PC-9 (cell line): Measurements from ENCODE around the gene N4BP2L1. TPM values are rescaled to one million over a fixed set of nuclear protein-coding genes. Genes with fewer than 3 reads are reported as not detected.

Experiments
- BruUV-seq: library from RNA; stranded (reverse); fragments of 400-500 nt; replicated peaks from 2 replicates; lab custom pipeline; 2021; lab: Mats Ljungman, UMichigan
- CTCF ChIA-PET: fragments of 300-600 bp; sonication (Branson Sonifier 250); formaldehyde crosslinking; loops from one replicate; lab custom pipeline; 2022; ENCODE audit warnings: antibody characterized with exemption; lab: Charles Lee
- POLR2A ChIA-PET: fragments of 300-600 bp; sonication (Branson Sonifier 250); formaldehyde crosslinking; loops from one replicate; lab custom pipeline; 2022; ENCODE audit warnings: antibody characterized with exemption; ENCODE audit not compliant: unreplicated experiment; lab: Charles Lee
- DNase-seq, 2 experiments: peaks; one replicate each; pipeline versions ENCODE4 v3.0.0 to v3.0.0-alpha.2; 2015 to 2022; ENCODE audit warnings: mixed read lengths in 1 of 2
- H2AFZ ChIP-seq: fragments of 200-600 bp; sonication (generic); 2 replicates; pipeline ENCODE4 v1.8.1; 2017; ENCODE audit warnings: antibody characterized with exemption
- H3F3A ChIP-seq: fragments of 200-600 bp; sonication (generic); 2 replicates; pipeline ENCODE4 v1.8.1; 2017; ENCODE audit warnings: antibody characterized with exemption, mild to moderate bottlenecking, low read depth; ENCODE audit not compliant: insufficient read depth
- H3K27ac ChIP-seq: fragments of 200-600 bp; sonication (generic); 2 replicates; pipeline ENCODE4 v1.6.1; 2016; ENCODE audit warnings: mixed run types
- H3K27me3 ChIP-seq: fragments of 200-600 bp; sonication (generic); 2 replicates; pipeline ENCODE4 v1.6.1; 2016; ENCODE audit warnings: low read depth, mixed run types; ENCODE audit not compliant: insufficient read depth
- H3K36me3 ChIP-seq: fragments of 200-600 bp; sonication (generic); 2 replicates; pipeline ENCODE4 v1.6.1; 2016; ENCODE audit warnings: low read depth, mixed run types
- H3K4me1 ChIP-seq: fragments of 200-600 bp; sonication (generic); replicated peaks from 2 replicates; pipeline ENCODE4 v1.6.1; 2016; ENCODE audit warnings: mixed run types; ENCODE audit not compliant: insufficient read depth
- H3K4me2 ChIP-seq: fragments of 200-600 bp; sonication (generic); 2 replicates; pipeline ENCODE4 v1.6.1; 2017; ENCODE audit warnings: mixed run types
- H3K4me3 ChIP-seq: fragments of 200-600 bp; sonication (generic); 2 replicates; pipeline ENCODE4 v1.6.1; 2016; ENCODE audit warnings: mixed run types
- H3K79me2 ChIP-seq: fragments of 200-600 bp; sonication (generic); 2 replicates; pipeline ENCODE4 v1.6.1; 2017; ENCODE audit warnings: low read depth, mixed run types
- H3K9me2 ChIP-seq: fragments of 200-600 bp; sonication (generic); 2 replicates; pipeline ENCODE4 v1.8.1; 2017; ENCODE audit warnings: mild to moderate bottlenecking; ENCODE audit not compliant: insufficient read depth
- H3K9me3 ChIP-seq: fragments of 200-600 bp; sonication (generic); 2 replicates; pipeline ENCODE4 v1.8.1; 2016; ENCODE audit warnings: low read depth; ENCODE audit not compliant: insufficient read depth
- H4K20me1 ChIP-seq: fragments of 200-600 bp; sonication (generic); 2 replicates; pipeline ENCODE4 v1.8.1; 2017; ENCODE audit not compliant: insufficient read depth
- EZH2 ChIP-seq: fragments of 200-600 bp; sonication (generic); IDR thresholded peaks from 2 replicates; pipeline ENCODE4 v1.8.0; 2017; ENCODE audit warnings: antibody characterized with exemption, low read depth
- intact Hi-C: fragments of 100-400 bp; cut with micrococcal nuclease; formaldehyde crosslinking; loops from one replicate; pipeline ENCODE4 v1.10.0; 2022; ENCODE audit not compliant: unreplicated experiment
- total RNA-seq: library from RNA; stranded (reverse); gene quantifications from 2 replicates; pipeline ENCODE4 v1.2.3, GENCODE V29; 2021
- TF ChIP-seq, protein P1 (sequence below): fragments of 200-600 bp; sonication (generic); conservative IDR thresholded peaks from 2 replicates; pipeline ENCODE4 v1.6.1; 2017; ENCODE audit warnings: mixed run types, antibody characterized with exemption, mild to moderate bottlenecking, moderate library complexity

Gene N4BP2L1
- total RNA-seq, 1 experiment from 2014 or later: 4.0 TPM

DNA sequence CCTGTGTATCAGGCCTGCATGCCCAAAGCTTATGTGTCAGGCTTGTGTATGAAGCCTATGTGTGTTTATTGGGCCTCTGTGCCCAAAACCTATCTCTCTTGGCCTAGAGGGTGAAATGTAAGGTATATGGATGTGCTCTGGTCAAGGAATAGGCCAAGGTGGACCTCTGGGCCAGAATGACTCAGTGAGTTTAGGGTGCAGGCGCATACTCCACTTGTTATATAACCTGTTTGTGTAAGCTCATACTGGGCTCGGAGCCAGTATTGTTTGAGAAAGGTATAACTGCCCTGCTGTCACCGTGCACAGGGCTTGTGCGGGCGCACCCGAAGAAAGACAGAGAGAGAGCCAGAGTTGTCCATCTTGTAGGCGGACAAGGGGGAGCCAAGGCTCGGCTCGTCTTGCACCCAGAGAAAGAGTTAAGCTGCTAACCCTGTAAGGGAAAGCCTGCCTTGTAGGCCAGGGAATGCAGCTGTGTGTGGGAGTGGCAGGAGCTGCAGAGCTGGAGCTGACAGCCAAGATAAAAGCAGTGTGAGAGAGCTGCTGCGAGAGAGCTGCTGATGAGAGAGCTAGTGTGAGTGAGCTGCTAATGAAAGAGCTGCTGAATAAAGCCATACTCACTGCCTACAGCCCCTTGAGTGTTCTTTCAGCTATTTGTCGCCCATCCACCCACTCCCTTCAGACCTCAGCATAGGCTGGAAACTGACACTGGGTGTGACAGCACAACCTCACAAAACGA, 43.4 kb upstream of the N4BP2L1 start:
- BruUV-seq: no TSS peak
- POLR2A ChIA-PET: interaction anchor here (0.6 kb wide), 1 partner anchor 203 kb away, joined by 5 read pairs; no protein-coding TSS in a partner anchor

DNA sequence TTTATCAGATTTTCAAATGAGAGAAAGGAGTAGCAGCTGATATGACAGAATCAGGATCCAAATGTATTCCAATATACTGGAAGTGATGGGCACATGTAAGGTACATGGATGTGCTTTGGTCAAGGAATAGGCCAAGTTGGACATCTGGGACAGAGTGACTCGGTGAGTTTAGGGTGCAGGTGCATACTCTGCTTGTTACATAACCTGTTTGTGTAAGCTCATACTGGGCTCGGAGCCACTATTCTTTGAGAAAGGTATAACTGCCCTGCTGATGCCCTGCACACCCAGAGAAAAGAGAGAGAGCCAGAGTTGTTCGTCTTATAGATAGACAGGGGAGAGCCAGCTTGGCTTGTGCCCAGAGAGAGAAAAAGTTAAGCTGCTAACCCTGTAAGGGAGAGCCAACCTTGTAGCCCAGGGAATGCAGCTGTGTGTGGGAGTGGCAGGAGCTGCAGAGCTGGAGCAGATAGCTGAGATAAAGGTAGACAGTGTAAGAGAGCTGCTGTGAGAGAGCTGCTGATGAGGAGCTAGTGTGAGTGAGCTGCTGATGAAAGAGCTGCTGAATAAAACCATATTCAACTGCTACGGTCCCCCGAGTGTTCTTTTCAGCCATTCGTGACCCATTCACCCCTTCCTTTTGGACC, 40.7 kb upstream of the N4BP2L1 start:
- intact Hi-C loops: no loop called here
- H3K9me2 ChIP-seq: no peaks in the 10 kb centered on the region
- CTCF ChIA-PET: no interaction called here

More for the DNA sequence above, 43.4 kb upstream of the N4BP2L1 start:
- no peaks in the 10 kb centered on the region for H3K79me2 ChIP-seq
- no peak for DNase-seq
- H3K4me1 ChIP-seq: peaks cover 9% of the 10 kb centered on the region
- H3K36me3 ChIP-seq: no peaks in the 10 kb centered on the region
- no peaks in the 10 kb centered on the region for H3K27me3 ChIP-seq
- no peaks in the 10 kb centered on the region for H3K9me3 ChIP-seq
- no peaks in the 10 kb centered on the region for H4K20me1 ChIP-seq
- no peak overlapping the region for H3K27ac ChIP-seq
- intact Hi-C loops: no loop called here
- CTCF ChIA-PET: no interaction called here
- no peak for TF ChIP-seq EZH2
- TF ChIP-seq, protein P1, sequence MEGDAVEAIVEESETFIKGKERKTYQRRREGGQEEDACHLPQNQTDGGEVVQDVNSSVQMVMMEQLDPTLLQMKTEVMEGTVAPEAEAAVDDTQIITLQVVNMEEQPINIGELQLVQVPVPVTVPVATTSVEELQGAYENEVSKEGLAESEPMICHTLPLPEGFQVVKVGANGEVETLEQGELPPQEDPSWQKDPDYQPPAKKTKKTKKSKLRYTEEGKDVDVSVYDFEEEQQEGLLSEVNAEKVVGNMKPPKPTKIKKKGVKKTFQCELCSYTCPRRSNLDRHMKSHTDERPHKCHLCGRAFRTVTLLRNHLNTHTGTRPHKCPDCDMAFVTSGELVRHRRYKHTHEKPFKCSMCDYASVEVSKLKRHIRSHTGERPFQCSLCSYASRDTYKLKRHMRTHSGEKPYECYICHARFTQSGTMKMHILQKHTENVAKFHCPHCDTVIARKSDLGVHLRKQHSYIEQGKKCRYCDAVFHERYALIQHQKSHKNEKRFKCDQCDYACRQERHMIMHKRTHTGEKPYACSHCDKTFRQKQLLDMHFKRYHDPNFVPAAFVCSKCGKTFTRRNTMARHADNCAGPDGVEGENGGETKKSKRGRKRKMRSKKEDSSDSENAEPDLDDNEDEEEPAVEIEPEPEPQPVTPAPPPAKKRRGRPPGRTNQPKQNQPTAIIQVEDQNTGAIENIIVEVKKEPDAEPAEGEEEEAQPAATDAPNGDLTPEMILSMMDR: no peak
- no peak overlapping the region for H2AFZ ChIP-seq
- H3F3A ChIP-seq: 0 out of 2 replicates have a peak, but pooled peaks cover 4% of the 10 kb centered on the region
- H3K4me2 ChIP-seq: no peak overlapping the region
- no peak overlapping the region for H3K4me3 ChIP-seq
- H3K9me2 ChIP-seq: no peaks in the 10 kb centered on the region

DNA sequence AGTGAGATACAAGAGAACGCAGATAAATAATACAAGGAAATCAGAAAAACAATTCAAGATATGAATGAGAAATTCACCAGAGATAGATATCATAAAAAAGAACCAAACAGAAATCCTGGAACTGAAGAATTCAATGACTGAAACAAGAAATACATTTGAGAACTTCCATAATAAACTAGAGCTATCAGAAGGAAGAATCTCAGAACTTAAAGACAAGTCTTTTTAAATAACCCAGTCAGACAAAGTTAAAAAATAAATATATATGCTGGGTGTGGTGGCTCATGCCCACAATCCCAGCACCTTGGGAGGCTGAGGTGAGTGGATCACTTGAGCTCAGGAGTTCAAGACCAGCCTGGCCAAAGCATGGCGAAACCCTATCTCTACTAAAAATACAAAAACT, 28.7 kb upstream of the N4BP2L1 start:
- Histone ChIP-seq H3K9me2 (no peaks in the 10 kb centered on the region), H4K20me1 (no peaks in the 10 kb centered on the region), H3K27ac (no peak overlapping the region), H3K79me2 (no peaks in the 10 kb centered on the region), H3K27me3 (no peaks in the 10 kb centered on the region), H3K4me1 (no peaks in the 10 kb centered on the region), H3K36me3 (peaks cover 2% of the 10 kb centered on the region; the same call in 1 of the 2 replicates), H3K9me3 (peaks cover 12% of the 10 kb centered on the region), H3F3A (no peaks in the 10 kb centered on the region), H3K4me2 (no peak overlapping the region), H3K4me3 (no peak overlapping the region), H2AFZ (no peak overlapping the region)
- ChIA-PET POLR2A (no interaction called here), CTCF (no interaction called here)
- no peak for TF ChIP-seq EZH2
- TF ChIP-seq, protein P1: no peak
- no peak for DNase-seq
- no TSS peak for BruUV-seq
- intact Hi-C loops: no loop called here

More for the DNA sequence above, 40.7 kb upstream of the N4BP2L1 start:
- POLR2A ChIA-PET: interaction anchor here (0.5 kb wide), 1 partner anchor 454 kb away, joined by 10 read pairs; no protein-coding TSS in a partner anchor
- Histone ChIP-seq H3K9me3 (no peaks in the 10 kb centered on the region), H2AFZ (no peak overlapping the region), H3K27me3 (no peaks in the 10 kb centered on the region), H3K79me2 (no peaks in the 10 kb centered on the region), H3K27ac (no peak overlapping the region), H3K4me1 (no peaks in the 10 kb centered on the region), H3F3A (0 out of 2 replicates have a peak, but pooled peaks cover 4% of the 10 kb centered on the region), H3K4me3 (no peak overlapping the region), H3K4me2 (no peak overlapping the region), H4K20me1 (no peaks in the 10 kb centered on the region), H3K36me3 (no peaks in the 10 kb centered on the region)
- BruUV-seq: no TSS peak
- no peak for DNase-seq
- no peak for TF ChIP-seq EZH2
- TF ChIP-seq, protein P1: no peak
